Naive thymus-derived CD8-positive, alpha-beta T cell (primary cell): ENCODE results near the gene SMAD3. TPM values are rescaled to one million over a fixed set of nuclear protein-coding genes. Genes with fewer than 3 reads are reported as not detected.
"Not testable (repeated sequence)": the region's sequence is repeated elsewhere in the genome, so short reads cannot be mapped to it uniquely, and the experiment has no call there.

ENCODE experiments used
- ATAC-seq, 2 donors: fragments of 150-1000 bp; cut with Tn5 transposase in 1 of 2; sonication (Bioruptor Pico), chemical (Tn5 transposase) in 1 of 2; 1 replicate in 1 of 2; 2 replicates in 1 of 2; pipeline ENCODE4 v1.10.0; 2021; ENCODE audit warnings: mild to moderate bottlenecking in 2 of 2, moderate library complexity in 2 of 2
- POLR2A ChIA-PET: fragments of 350-600 bp; sonication (Branson Sonifier 250); formaldehyde crosslinking; loops from one replicate; lab custom pipeline; 2021; ENCODE audit warnings: antibody characterized with exemption; lab: Charles Lee
- DNase-seq, 10 donors: peaks; one replicate each; pipeline versions ENCODE4 v3.0.0 to v3.0.0-alpha.2; 2020 to 2022
- H3K27ac Mint-ChIP-seq, 10 donors: one replicate each; pipeline ENCODE4 v1.8.0; 2020 to 2022; ENCODE audit warnings: mild to moderate bottlenecking in 10 of 10, mixed read lengths in 10 of 10, moderate library complexity in 4 of 10, inconsistent platforms in 1 of 10
- H3K27me3 Mint-ChIP-seq, 5 donors: one replicate each; pipeline ENCODE4 v1.8.0; 2021 to 2022; ENCODE audit warnings: mixed read lengths in 5 of 5
- H3K36me3 Mint-ChIP-seq, 3 donors: one replicate each; pipeline ENCODE4 v1.8.0; 2020 to 2022; ENCODE audit warnings: mixed read lengths in 3 of 3, mild to moderate bottlenecking in 2 of 3, inconsistent platforms in 1 of 3
- H3K4me1 Mint-ChIP-seq, 4 donors: one replicate each; pipeline ENCODE4 v1.8.0; 2021 to 2022; ENCODE audit warnings: mixed read lengths in 4 of 4
- H3K4me3 Mint-ChIP-seq, 10 donors: one replicate each; pipeline ENCODE4 v1.8.0; 2020 to 2022; ENCODE audit warnings: mild to moderate bottlenecking in 10 of 10, mixed read lengths in 10 of 10, moderate library complexity in 6 of 10, inconsistent platforms in 1 of 10
- H3K9me3 Mint-ChIP-seq, 9 donors: one replicate each; pipeline ENCODE4 v1.8.0; 2020 to 2022; ENCODE audit warnings: mixed read lengths in 9 of 9, mild to moderate bottlenecking in 3 of 9, inconsistent platforms in 1 of 9, moderate library complexity in 1 of 9
- polyA plus RNA-seq, 3 donors: library from polyadenylated mRNA; unstranded; fragments of 300-500 nt; fragmentation: Illumina TruSeq; gene quantifications; one replicate each; pipeline ENCODE4 v1.2.3, GENCODE V29; 2021
- total RNA-seq, 8 experiments: library from RNA in 2 of 8; stranded (reverse) in 2 of 8; gene quantifications; one replicate each; pipeline ENCODE4 v1.2.3 and lab custom pipeline; 2021 to 2026

Gene SMAD3
- total and polyA plus RNA-seq, 5 experiments from 2014 or later: 0.57 to 55.4 (median 4.2) TPM

DNA sequence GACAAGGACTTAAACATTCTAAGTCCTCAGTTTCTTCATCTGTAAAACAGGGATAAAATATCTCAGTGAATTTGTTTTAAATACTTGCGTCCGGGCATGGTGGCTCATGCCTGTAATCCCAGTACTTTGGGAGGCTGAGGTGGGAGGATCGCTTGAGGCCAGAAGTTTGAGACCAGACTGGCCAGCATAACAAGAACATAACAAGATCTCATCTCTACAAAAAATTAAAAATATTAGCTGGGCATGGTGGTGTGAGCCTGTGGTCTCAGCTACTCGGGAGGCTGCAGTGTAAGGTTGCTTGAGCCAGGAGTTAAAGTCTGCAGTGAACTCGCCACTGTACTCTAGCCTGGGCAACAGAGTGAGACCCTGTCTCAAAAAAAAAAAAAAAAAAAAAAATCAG, 57.4 kb downstream of the SMAD3 start:
- not testable (repeated sequence) for H3K36me3 Mint-ChIP-seq, H3K9me3 Mint-ChIP-seq, H3K27me3 Mint-ChIP-seq, ATAC-seq, H3K4me3 Mint-ChIP-seq, DNase-seq
- POLR2A ChIA-PET: interaction anchor here (0.7 to 2.0 kb wide), 2 partner anchors 11 to 96 kb away, joined by 4 to 7 read pairs; no protein-coding TSS in a partner anchor
- Mint-ChIP-seq H3K27ac (peak overlapping the region; percentile 57 to 97 (median 96)), H3K4me1 (peaks cover 25 to 90% (median 54%) of the 10 kb centered on the region in 4 donors)

DNA sequence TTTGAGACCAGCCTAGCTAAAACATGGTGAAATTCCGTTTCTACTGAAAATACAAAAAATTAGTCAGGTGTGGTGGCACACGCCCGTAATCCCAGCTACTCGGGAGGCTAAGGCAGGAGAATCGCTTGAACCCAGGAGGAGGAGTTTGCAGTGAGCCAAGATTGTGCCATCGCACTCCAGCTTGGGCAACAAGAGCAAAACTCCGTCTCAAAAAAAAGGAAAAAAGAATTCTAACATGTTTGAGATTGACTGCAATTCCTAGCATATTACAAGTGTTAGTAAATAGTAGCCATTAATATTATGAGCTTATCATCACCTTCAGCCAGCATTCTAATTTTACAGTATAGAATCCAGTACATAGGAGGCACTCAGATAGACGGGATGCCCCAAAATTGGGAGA, 57.9 kb downstream of the SMAD3 start:
- DNase-seq, H3K9me3 Mint-ChIP-seq, H3K4me3 Mint-ChIP-seq, H3K27me3 Mint-ChIP-seq, H3K36me3 Mint-ChIP-seq, ATAC-seq: not testable (repeated sequence)
- H3K27ac Mint-ChIP-seq: peak overlapping the region in 5 of 10 donors; percentile 13 to 97 (median 17)
- H3K4me1 Mint-ChIP-seq: peaks cover 24 to 89% (median 51%) of the 10 kb centered on the region in 4 donors
- POLR2A ChIA-PET: interaction anchor here (0.7 to 2.0 kb wide), 2 partner anchors 11 to 96 kb away, joined by 4 to 7 read pairs; no protein-coding TSS in a partner anchor

DNA sequence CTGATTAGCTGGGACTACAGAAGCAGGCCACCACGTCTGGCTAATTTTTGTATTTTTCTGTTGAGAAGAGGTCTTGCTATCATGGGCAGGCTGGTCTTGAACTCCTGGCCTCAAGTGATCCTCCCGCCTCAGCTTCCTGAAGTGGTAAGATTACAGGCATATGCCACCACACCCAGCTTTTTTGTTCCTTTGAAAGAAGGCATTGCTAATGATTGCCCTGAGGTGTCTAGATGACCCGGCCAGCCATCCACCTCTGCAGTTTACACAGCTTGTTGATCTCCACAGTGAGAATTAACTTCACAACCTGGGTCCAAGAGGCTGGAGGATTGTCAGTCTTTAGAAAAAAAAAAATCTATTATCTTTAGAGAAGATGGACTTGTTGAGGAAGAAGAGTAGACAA, 58.7 kb downstream of the SMAD3 start:
- H3K9me3 Mint-ChIP-seq: no peaks in the 10 kb centered on the region
- DNase-seq (no peak), ATAC-seq (no peak)
- H3K4me3 Mint-ChIP-seq: no peak overlapping the region
- no peaks in the 10 kb centered on the region for H3K36me3 Mint-ChIP-seq
- peak overlapping the region; percentile 69 to 85 (median 82) for H3K27ac Mint-ChIP-seq
- H3K27me3 Mint-ChIP-seq: no peaks in the 10 kb centered on the region
- POLR2A ChIA-PET: interaction anchor here (1.3 to 2.0 kb wide), 3 partner anchors 10 to 20 kb away, joined by 3 to 7 read pairs (median 4); no protein-coding TSS in a partner anchor
- peaks cover 18 to 81% (median 43%) of the 10 kb centered on the region in 4 donors for H3K4me1 Mint-ChIP-seq

DNA sequence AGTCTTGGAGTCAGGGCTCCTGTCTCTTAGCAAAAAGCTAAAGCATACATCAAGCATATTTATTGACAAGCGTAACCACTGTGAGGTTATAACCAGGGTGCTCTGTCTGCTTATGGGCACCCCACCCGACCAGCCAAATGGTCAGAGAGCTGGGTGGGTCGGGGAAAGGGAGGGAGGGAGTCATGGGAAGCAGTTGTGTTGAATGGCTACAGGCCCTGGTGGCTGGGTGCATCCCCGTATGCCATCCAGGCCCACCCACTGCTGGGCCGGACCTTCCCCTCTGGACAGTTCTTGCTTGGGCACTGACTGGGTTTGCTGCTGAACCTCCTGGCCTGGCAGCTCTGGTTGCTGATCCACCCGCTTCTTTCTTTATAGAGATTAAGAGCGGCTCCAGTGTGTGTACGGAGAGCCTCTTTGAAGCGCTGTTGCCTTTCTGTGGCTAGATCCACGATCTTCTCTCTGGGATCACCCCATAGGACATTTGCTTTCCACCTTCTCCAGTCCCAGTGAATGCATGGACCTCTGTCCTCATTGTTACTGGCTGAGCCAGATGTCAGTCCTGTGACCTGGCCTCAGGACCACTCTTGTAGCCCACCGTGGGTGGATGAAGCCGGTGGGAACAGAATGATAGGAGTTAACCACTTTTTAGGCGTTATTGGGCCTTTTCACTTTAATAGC, 59.6 kb downstream of the SMAD3 start:
- no peaks in the 10 kb centered on the region for H3K27me3 Mint-ChIP-seq

DNA sequence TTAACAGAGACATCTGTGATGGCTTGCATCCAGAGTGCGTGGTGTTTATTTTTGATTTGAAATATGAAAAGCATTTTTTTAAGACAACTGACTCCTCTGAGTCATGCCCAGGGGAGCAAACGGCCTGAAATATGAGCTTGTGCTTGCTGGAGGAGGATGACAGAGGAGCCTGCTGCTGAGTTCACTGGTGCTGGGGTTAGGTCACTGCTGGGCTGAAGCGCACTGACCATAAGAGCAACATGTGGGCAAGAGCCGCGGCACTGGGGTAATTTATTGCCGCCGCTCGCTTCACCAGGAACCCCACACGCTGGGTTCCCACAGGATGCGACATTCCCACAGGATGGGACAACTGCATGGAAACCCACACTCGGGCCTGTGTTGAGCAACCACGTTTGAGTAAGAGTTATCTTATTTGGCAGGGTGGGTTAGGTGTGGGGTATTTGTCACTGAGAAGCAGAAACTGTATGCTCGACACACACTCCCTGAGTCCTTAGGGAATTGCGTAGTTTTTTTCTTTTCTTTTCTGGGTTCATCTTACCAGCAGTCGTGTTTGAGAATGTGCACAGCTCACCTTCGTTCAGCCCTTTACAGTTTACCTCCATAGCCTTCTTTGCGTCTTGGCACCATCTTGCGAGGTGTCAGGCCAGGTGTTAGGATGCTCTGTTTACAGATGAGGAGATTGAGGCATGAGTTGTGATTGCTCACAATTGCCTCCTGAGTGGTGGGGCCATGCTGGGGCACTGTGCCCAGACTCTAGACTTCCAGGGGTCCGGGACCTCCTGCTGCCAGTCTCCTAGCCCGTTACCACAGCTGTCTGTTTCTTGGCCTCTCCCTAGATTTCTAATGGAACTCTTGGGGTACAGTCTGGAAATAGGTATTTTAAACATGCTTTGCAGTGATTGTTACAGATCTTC, 60.4 kb downstream of the SMAD3 start:
- Mint-ChIP-seq H3K36me3 (no peaks in the 10 kb centered on the region), H3K27ac (peak overlapping the region in 7 of 10 donors; percentile 48 to 86 (median 82)), H3K9me3 (no peaks in the 10 kb centered on the region), H3K27me3 (no peaks in the 10 kb centered on the region), H3K4me1 (peaks cover 10 to 78% (median 31%) of the 10 kb centered on the region in 4 donors), H3K4me3 (no peak overlapping the region)
- no peak for ATAC-seq
- POLR2A ChIA-PET: interaction anchor here (0.7 to 1.8 kb wide), 3 partner anchors 8 to 23 kb away, joined by 3 to 4 read pairs (median 4); no protein-coding TSS in a partner anchor
- DNase-seq: no peak

More for the DNA sequence above, 59.6 kb downstream of the SMAD3 start:
- H3K36me3 Mint-ChIP-seq: no peaks in the 10 kb centered on the region
- POLR2A ChIA-PET: interaction anchor here (0.6 to 1.8 kb wide), 3 partner anchors 10 to 21 kb away, joined by 3 to 4 read pairs (median 4); no protein-coding TSS in a partner anchor
- H3K9me3 Mint-ChIP-seq: no peaks in the 10 kb centered on the region
- H3K4me1 Mint-ChIP-seq: peaks cover 16 to 78% (median 36%) of the 10 kb centered on the region in 4 donors
- peak overlapping the region; percentile 48 to 86 (median 82) for H3K27ac Mint-ChIP-seq
- no peak overlapping the region for H3K4me3 Mint-ChIP-seq
- ATAC-seq: no peak
- no peak for DNase-seq

DNA sequence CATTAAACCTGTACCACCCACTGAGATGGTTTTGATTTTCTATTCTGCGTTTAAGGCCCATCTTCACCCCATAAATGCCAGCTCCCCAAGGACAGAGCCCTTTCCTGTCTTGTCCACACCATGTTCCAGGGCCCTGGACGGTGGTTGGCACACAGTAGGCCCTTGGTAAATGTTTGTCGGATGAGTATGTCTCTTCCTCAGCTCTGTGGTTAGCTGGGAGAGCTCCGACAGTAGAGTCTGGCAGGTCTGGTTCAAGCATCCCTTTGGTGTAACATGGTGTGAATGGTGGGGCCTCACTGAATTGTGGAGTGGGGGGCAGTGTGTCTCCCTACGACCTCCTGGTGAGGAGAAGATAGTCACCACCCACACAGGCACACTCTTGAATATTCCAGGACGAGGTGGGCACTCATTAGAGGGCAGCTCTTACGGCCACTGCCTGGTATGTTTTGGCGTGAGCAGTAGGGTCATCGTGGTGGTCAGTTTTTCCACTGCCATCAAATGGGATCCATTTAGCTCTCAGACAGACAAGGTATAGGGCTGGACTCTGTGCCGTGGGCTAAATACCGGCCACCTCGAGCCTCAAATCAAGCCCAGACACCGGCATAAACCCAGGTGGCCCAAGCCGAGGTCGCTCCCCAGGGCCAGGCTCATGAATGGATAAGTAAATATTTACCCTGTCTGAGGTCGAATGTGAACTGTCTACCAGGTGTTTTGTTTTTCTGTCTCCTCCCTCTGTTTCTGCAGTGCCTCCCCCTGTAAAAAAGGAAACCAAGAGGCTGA, 61.3 kb downstream of the SMAD3 start:
- POLR2A ChIA-PET: interaction anchor here (0.5 to 1.4 kb wide), 4 partner anchors 9 to 282 kb away, joined by 3 to 4 read pairs (median 4); no protein-coding TSS in a partner anchor
- peak overlapping the region in 5 of 10 donors; percentile 9 to 81 (median 65) for H3K27ac Mint-ChIP-seq
- ATAC-seq: no peak
- H3K9me3 Mint-ChIP-seq: no peaks in the 10 kb centered on the region
- no peak for DNase-seq
- H3K27me3 Mint-ChIP-seq: no peaks in the 10 kb centered on the region
- no peaks in the 10 kb centered on the region for H3K36me3 Mint-ChIP-seq
- no peak overlapping the region for H3K4me3 Mint-ChIP-seq
- peaks cover 6 to 78% (median 25%) of the 10 kb centered on the region in 4 donors for H3K4me1 Mint-ChIP-seq

DNA sequence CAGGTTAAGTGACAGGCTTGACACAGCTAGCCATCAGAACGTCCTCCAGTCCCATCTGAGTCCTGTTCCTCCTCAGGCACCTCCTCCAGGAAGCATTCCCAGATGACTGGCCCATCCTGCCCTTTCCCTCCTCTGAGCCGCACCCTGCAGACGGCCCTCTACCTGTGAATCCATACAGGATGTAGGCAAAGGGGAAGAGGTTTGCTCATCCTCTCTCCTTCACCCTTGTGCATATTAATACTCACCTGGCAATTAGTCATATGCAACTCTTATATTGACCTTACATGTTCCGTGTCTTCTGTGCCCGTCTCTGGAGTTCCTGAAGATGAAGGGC, 61.9 kb downstream of the SMAD3 start:
- no peaks in the 10 kb centered on the region for H3K36me3 Mint-ChIP-seq
- H3K4me3 Mint-ChIP-seq: no peak overlapping the region
- peak overlapping the region in 5 of 10 donors; percentile 4 to 81 (median 25) for H3K27ac Mint-ChIP-seq
- ATAC-seq: no peak
- no peaks in the 10 kb centered on the region for H3K27me3 Mint-ChIP-seq
- no peaks in the 10 kb centered on the region for H3K9me3 Mint-ChIP-seq
- H3K4me1 Mint-ChIP-seq: peaks cover 4 to 78% (median 24%) of the 10 kb centered on the region in 4 donors
- DNase-seq: no peak
- POLR2A ChIA-PET: interaction anchor here (0.5 to 0.8 kb wide), 2 partner anchors 39 to 282 kb away, joined by 3 to 4 read pairs; no protein-coding TSS in a partner anchor

DNA sequence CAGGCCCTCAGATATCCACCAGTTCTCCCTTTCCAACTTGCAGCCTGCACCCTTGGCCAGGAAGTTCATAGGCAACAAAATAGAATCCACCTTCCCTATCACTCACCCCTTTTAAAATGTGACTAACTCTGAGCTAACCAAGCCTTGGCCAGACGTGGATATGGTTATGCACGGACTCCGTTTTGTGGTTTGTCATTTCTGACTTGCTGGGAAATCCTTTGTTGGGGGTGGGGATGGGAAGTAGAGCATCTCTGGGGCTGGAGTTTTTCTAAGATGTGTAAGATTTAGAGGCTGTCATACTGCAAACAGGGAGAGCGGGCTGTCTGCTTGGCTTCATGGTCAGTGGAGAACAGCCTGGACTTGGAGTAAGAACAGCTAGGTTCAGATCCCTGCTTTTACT, 62.6 kb downstream of the SMAD3 start:
- Mint-ChIP-seq H3K36me3 (no peaks in the 10 kb centered on the region), H3K27me3 (no peaks in the 10 kb centered on the region), H3K4me1 (peaks cover 5 to 78% (median 26%) of the 10 kb centered on the region in 4 donors), H3K4me3 (no peak overlapping the region), H3K27ac (peak overlapping the region in 6 of 10 donors; percentile 9 to 86 (median 62)), H3K9me3 (no peaks in the 10 kb centered on the region)
- no peak for DNase-seq
- ATAC-seq: no peak
- POLR2A ChIA-PET: no interaction called here

DNA sequence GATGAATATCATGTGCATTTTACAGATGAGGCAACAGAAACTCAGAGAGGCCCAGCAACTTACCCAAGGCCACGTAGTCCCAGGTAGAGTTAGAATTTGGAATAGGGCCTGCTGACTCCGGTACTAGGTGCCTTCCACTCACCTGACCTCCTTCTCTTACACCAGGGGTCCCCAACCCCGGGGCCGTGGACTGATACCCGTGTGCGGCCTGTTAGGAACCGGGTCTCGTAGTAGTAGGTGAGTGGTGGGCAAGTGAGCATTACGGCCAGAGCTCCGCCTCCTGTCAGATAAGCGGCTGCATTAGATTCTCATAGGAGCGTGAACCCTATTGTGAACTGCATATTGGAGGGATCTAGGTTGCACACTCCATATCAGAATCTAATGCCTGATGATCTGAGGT, 64.8 kb downstream of the SMAD3 start:
- H3K9me3 Mint-ChIP-seq: no peaks in the 10 kb centered on the region
- H3K4me1 Mint-ChIP-seq: peaks cover 12 to 84% (median 42%) of the 10 kb centered on the region in 4 donors
- no peak for ATAC-seq
- no peak for DNase-seq
- H3K36me3 Mint-ChIP-seq: no peaks in the 10 kb centered on the region
- H3K27ac Mint-ChIP-seq: peak overlapping the region in 5 of 10 donors; percentile 23 to 85 (median 42)
- peak overlapping the region in 1 of 10 donors; percentile 27 for H3K4me3 Mint-ChIP-seq
- POLR2A ChIA-PET: no interaction called here
- H3K27me3 Mint-ChIP-seq: no peaks in the 10 kb centered on the region

DNA sequence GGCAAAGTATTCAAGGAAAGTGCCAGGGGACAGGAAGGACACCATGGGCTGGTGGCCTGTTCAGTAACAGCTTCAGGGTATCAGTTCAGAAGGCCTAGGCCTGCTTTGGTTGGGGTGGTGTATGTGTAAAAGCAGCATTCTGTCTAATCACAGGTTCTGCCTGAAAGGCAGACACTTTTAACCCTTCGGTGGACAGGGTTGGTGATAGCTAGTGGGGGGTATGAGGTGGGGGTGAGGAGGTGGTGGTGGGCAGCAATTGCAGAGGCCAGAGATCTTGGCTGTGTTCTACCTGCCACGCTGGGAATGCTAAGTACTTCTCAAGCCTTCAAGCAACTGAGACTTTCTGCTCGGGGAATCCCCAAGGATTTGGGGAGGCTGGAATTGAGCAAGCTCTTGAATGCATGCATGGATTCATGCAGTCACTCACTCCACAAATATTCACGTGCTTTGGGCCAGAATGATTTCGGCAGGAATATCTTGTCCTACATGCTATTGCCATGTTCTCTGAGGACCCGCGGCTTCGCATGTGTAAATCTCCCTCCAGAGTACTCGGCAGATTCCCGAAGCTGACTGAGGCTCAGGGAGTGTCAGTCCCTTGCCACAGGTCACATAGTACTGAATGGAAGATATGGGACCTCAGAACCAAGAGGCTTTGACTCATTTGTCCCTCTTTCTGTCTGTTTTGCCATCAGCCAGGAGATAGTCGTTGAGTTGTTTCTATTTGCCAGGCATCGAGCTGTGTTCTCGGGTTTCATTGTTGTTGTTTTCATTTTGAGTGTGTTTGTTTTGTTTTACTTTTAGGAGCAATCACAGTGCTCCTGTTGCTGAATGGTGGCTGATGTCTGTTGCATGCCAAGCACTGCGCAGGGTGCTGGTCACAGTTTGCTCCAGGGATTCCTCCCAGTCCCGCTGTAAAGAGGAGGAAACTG, 65.5 kb downstream of the SMAD3 start:
- Mint-ChIP-seq H3K27ac (peak overlapping the region in 9 of 10 donors; percentile 39 to 99 (median 60)), H3K4me3 (peak overlapping the region in 1 of 10 donors; percentile 27), H3K9me3 (no peaks in the 10 kb centered on the region), H3K36me3 (no peaks in the 10 kb centered on the region), H3K27me3 (no peaks in the 10 kb centered on the region), H3K4me1 (peaks cover 16 to 85% (median 47%) of the 10 kb centered on the region in 4 donors)
- POLR2A ChIA-PET: interaction anchor here (1.8 kb wide), 1 partner anchor 10 kb away, joined by 5 read pairs; no protein-coding TSS in a partner anchor
- DNase-seq: no peak
- ATAC-seq: no peak

DNA sequence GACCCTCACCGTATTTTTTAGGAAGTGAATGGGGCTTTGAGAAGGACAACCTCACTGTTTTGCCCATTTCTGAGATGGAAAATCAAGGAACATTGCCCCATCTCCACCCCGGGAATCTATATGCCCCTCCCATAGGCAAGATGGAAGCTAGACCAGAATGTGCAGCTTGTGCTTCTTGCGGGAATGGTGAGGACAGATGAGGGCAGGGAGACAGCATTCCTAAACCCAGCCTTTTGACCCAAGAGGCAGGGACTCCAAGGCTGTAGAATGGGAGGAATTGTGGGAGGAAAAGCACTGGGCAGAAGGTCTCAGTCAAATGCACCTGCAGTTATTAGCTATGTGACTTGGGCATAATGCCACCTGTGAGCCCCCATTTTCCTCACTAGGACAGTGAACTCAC, 66.9 kb downstream of the SMAD3 start:
- peak overlapping the region in 8 of 10 donors; percentile 30 to 99 (median 58) for H3K27ac Mint-ChIP-seq
- H3K36me3 Mint-ChIP-seq: no peaks in the 10 kb centered on the region
- peak overlapping the region in 1 of 10 donors; percentile 32 for H3K4me3 Mint-ChIP-seq
- ATAC-seq: no peak
- DNase-seq: no peak
- H3K4me1 Mint-ChIP-seq: peaks cover 15 to 87% (median 52%) of the 10 kb centered on the region in 4 donors
- POLR2A ChIA-PET: interaction anchor here (0.6 to 1.8 kb wide), 2 partner anchors 12 to 70 kb away, joined by 3 to 5 read pairs; no protein-coding TSS in a partner anchor
- H3K27me3 Mint-ChIP-seq: no peaks in the 10 kb centered on the region
- H3K9me3 Mint-ChIP-seq: no peaks in the 10 kb centered on the region
